Liver (tissue), 3 donors: ENCODE results near the gene EVA1C.

Source experiments
- RAD21 ChIP-seq, 2 donors: IDR thresholded peaks; 2 replicates each; pipeline ENCODE4 v1.6.1; 2016; ENCODE audit warnings: antibody characterized with exemption in 2 of 2, mild to moderate bottlenecking in 2 of 2
- RXRA ChIP-seq, 2 donors: IDR thresholded peaks; 2 replicates each; pipeline ENCODE4 v1.6.1; 2017 to 2018; ENCODE audit warnings: antibody characterized with exemption in 2 of 2, mild to moderate bottlenecking in 1 of 2
- TF ChIP-seq, protein P1 (sequence below): fragments of 150-350 bp; IDR thresholded peaks from 2 replicates; pipeline ENCODE4 v1.5.1; 2017; ENCODE audit warnings: improper control_type of control experiment, low read depth, low read length; ENCODE audit not compliant: missing input control
- TF ChIP-seq, protein P2 (sequence below): IDR thresholded peaks from 2 replicates; pipeline ENCODE4 v1.6.1; 2016; ENCODE audit warnings: antibody characterized with exemption
- TF ChIP-seq, protein P3 (sequence below): IDR thresholded peaks from 2 replicates; pipeline ENCODE4 v1.6.1; 2016; ENCODE audit warnings: antibody characterized with exemption
- donor health status: healthy.
- donor health status: healthy.

DNA sequence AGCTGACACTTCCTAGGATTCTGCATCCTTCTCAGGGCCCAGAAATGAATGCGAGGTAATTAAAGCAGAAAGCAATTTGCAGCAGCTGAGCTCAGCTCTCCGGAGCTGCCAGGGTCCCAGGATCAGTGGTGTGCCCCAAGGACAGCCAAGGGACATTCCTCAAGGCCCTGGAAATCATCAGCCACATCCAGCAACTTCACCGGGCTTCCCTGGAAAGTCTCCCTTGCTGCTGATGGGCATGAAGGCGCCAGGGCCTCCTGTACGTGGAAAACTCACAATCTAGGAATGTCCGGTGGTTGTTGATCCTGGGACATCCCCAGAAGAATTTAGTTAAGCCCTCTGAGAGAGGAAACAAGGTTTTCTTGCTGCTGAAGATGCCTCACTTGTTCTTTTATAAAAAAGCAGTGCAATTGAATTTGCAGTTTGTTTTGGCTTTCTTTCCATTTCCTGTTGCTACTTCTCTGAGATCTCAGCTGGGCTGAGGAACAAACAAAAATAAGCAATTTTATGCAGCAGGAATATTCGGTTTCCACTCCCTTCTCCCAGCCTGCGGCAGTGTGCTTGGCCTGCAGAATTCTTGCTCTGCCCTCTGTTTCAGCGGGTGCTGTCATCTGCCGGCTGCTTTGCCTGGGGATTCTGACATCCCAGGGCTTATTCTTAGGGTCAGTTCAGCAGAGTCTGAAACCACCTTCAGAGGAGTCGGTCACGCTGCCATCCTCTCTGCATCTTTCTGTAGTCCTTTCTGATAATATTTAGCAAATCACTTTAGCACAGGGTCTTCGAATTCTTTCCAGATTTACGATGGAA is 86.9 kb downstream of the EVA1C start:
- TF ChIP-seq, protein P1, sequence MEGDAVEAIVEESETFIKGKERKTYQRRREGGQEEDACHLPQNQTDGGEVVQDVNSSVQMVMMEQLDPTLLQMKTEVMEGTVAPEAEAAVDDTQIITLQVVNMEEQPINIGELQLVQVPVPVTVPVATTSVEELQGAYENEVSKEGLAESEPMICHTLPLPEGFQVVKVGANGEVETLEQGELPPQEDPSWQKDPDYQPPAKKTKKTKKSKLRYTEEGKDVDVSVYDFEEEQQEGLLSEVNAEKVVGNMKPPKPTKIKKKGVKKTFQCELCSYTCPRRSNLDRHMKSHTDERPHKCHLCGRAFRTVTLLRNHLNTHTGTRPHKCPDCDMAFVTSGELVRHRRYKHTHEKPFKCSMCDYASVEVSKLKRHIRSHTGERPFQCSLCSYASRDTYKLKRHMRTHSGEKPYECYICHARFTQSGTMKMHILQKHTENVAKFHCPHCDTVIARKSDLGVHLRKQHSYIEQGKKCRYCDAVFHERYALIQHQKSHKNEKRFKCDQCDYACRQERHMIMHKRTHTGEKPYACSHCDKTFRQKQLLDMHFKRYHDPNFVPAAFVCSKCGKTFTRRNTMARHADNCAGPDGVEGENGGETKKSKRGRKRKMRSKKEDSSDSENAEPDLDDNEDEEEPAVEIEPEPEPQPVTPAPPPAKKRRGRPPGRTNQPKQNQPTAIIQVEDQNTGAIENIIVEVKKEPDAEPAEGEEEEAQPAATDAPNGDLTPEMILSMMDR = no peak
- TF ChIP-seq, protein P2, sequence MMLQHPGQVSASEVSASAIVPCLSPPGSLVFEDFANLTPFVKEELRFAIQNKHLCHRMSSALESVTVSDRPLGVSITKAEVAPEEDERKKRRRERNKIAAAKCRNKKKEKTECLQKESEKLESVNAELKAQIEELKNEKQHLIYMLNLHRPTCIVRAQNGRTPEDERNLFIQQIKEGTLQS = no peak
- TF ChIP-seq, protein P3, sequence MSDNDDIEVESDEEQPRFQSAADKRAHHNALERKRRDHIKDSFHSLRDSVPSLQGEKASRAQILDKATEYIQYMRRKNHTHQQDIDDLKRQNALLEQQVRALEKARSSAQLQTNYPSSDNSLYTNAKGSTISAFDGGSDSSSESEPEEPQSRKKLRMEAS = no peak
- TF ChIP-seq RXRA (IDR thresholded peaks at IDR 0.05) (no peak), RAD21 (IDR thresholded peaks at IDR 0.05) (no peak)
